SK-N-SH treated with all-trans-retinoic acid at 6 μM for 48 hours (cell line): Measurements from ENCODE around the gene ATP5PD.

ENCODE experiments used
- ATAC-seq: fragments of 200-7000 bp; cut with Tn5 transposase; 3 replicates; pipeline ENCODE4 v1.9.1; 2020; ENCODE audit warnings: mild to moderate bottlenecking, moderate library complexity
- BACH2 ChIP-seq: fragments of 250-450 bp; sonication (Bioruptor Pico); IDR thresholded peaks from 2 replicates; pipeline ENCODE4 v1.9.0; 2021; ENCODE audit warnings: mild to moderate bottlenecking, borderline replicate concordance
- TF ChIP-seq, protein P1 (sequence below): fragments of 250-450 bp; sonication (Bioruptor Pico); IDR thresholded peaks from 2 replicates; pipeline ENCODE4 v1.8.0; 2020; ENCODE audit warnings: mild to moderate bottlenecking, moderate library complexity, borderline replicate concordance

ATP5PD gene

DNA sequence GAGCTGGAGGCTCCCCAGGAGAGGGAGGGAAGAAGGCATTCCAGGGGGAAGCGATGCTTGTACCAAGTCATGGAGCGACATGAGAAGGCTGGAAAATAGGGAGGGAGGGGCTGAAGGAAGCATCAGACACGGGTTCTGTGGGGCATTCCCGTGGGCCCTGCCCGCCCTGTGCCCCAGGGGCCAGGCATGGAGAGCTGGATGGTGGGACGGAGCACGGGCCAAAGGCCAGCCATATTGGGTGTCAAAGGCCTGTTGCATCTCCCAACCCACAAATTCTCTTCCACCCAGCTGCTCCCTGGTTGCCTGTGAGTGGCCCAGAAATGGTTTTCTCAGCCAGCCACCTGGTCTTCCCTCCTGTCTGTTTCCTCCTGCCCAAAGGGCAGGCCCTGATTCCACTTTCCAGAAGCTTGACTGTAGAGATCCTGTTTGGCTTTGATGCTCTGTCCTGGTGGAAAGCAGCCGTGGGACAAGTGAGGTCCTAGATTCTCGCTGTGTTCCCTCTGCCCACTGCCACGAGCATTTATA, 56.1 kb downstream of the ATP5PD start:
- no peak for ATAC-seq
- TF ChIP-seq, protein P1, sequence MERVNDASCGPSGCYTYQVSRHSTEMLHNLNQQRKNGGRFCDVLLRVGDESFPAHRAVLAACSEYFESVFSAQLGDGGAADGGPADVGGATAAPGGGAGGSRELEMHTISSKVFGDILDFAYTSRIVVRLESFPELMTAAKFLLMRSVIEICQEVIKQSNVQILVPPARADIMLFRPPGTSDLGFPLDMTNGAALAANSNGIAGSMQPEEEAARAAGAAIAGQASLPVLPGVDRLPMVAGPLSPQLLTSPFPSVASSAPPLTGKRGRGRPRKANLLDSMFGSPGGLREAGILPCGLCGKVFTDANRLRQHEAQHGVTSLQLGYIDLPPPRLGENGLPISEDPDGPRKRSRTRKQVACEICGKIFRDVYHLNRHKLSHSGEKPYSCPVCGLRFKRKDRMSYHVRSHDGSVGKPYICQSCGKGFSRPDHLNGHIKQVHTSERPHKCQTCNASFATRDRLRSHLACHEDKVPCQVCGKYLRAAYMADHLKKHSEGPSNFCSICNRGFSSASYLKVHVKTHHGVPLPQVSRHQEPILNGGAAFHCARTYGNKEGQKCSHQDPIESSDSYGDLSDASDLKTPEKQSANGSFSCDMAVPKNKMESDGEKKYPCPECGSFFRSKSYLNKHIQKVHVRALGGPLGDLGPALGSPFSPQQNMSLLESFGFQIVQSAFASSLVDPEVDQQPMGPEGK, result no peak
- TF ChIP-seq BACH2 (CRISPR knock-in tag), result no peak
